ENCODE results near the gene GPRC5C. TPM values are rescaled to one million over a fixed set of nuclear protein-coding genes. Genes with fewer than 3 reads are reported as not detected.

Gene GPRC5C
- total and polyA plus RNA-seq, 9 of the 15 experiments (the other 6 are each of a cell fraction or from before 2014, with no cell fraction given), result 0.28 to 9.0 (median 4.1) TPM

DNA sequence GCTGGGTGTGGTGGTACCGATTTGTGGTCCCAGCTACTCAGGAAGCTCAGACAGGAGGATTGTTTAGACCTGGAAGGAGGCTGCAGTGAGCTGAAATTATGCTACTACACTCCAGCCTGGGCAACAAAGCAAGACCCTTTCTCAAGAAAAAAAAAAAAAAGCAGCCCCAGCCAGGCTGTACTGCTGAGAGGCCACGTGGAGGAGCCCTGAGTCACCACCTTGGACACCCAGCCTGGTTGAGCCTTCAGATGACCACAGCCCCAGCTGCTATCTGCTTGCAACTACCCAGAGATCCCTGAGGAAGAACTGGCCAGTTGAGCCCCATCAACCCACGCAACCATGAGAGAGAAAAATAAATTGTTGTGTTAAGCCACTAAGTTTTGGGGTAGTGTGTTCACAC lies 23.6 kb upstream of the GPRC5C start (continued):
- TF ChIP-seq HEY1 (CRISPR knock-in tag; IDR thresholded peaks at IDR 0.05; ENCODE audit: borderline replicate concordance), result no peak
- TF ChIP-seq ZNF668 (CRISPR knock-in tag; IDR thresholded peaks at IDR 0.05), result no peak
- TF ChIP-seq, protein P1, sequence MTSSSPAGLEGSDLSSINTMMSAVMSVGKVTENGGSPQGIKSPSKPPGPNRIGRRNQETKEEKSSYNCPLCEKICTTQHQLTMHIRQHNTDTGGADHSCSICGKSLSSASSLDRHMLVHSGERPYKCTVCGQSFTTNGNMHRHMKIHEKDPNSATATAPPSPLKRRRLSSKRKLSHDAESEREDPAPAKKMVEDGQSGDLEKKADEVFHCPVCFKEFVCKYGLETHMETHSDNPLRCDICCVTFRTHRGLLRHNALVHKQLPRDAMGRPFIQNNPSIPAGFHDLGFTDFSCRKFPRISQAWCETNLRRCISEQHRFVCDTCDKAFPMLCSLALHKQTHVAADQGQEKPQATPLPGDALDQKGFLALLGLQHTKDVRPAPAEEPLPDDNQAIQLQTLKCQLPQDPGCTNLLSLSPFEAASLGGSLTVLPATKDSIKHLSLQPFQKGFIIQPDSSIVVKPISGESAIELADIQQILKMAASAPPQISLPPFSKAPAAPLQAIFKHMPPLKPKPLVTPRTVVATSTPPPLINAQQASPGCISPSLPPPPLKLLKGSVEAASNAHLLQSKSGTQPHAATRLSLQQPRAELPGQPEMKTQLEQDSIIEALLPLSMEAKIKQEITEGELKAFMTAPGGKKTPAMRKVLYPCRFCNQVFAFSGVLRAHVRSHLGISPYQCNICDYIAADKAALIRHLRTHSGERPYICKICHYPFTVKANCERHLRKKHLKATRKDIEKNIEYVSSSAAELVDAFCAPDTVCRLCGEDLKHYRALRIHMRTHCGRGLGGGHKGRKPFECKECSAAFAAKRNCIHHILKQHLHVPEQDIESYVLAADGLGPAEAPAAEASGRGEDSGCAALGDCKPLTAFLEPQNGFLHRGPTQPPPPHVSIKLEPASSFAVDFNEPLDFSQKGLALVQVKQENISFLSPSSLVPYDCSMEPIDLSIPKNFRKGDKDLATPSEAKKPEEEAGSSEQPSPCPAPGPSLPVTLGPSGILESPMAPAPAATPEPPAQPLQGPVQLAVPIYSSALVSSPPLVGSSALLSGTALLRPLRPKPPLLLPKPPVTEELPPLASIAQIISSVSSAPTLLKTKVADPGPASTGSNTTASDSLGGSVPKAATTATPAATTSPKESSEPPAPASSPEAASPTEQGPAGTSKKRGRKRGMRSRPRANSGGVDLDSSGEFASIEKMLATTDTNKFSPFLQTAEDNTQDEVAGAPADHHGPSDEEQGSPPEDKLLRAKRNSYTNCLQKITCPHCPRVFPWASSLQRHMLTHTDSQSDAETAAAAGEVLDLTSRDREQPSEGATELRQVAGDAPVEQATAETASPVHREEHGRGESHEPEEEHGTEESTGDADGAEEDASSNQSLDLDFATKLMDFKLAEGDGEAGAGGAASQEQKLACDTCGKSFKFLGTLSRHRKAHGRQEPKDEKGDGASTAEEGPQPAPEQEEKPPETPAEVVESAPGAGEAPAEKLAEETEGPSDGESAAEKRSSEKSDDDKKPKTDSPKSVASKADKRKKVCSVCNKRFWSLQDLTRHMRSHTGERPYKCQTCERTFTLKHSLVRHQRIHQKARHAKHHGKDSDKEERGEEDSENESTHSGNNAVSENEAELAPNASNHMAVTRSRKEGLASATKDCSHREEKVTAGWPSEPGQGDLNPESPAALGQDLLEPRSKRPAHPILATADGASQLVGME (CRISPR knock-in tag; IDR thresholded peaks at IDR 0.05), result no peak
- TF ChIP-seq MCM3 (IDR thresholded peaks at IDR 0.05), result no peak
- no peak for TF ChIP-seq ZNF24 (IDR thresholded peaks at IDR 0.05)
- no peak for TF ChIP-seq FOXK1 (CRISPR knock-in tag; IDR thresholded peaks at IDR 0.05; ENCODE audit: borderline replicate concordance)
- TF ChIP-seq NR2C1 (IDR thresholded peaks at IDR 0.05), result no peak
- no peak for TF ChIP-seq NR2C1 (tag; IDR thresholded peaks at IDR 0.05)
- no peak for TF ChIP-seq KLF1 (tag; IDR thresholded peaks at IDR 0.05)
- peak; percentile 44; the same call in 1 of the 2 replicates for TF ChIP-seq GABPB1 (CRISPR knock-in tag; IDR thresholded peaks at IDR 0.05)
- no peak for TF ChIP-seq ILF3 (IDR thresholded peaks at IDR 0.05; ENCODE audit: borderline replicate concordance)
- TF ChIP-seq, protein P2, sequence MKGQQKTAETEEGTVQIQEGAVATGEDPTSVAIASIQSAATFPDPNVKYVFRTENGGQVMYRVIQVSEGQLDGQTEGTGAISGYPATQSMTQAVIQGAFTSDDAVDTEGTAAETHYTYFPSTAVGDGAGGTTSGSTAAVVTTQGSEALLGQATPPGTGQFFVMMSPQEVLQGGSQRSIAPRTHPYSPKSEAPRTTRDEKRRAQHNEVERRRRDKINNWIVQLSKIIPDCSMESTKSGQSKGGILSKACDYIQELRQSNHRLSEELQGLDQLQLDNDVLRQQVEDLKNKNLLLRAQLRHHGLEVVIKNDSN (CRISPR knock-in tag; IDR thresholded peaks at IDR 0.05), result peak; percentile 85
- TF ChIP-seq, protein P3, sequence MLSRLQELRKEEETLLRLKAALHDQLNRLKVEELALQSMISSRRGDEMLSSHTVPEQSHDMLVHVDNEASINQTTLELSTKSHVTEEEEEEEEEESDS (CRISPR knock-in tag; IDR thresholded peaks at IDR 0.05), result no peak
- TF ChIP-seq, protein P4, sequence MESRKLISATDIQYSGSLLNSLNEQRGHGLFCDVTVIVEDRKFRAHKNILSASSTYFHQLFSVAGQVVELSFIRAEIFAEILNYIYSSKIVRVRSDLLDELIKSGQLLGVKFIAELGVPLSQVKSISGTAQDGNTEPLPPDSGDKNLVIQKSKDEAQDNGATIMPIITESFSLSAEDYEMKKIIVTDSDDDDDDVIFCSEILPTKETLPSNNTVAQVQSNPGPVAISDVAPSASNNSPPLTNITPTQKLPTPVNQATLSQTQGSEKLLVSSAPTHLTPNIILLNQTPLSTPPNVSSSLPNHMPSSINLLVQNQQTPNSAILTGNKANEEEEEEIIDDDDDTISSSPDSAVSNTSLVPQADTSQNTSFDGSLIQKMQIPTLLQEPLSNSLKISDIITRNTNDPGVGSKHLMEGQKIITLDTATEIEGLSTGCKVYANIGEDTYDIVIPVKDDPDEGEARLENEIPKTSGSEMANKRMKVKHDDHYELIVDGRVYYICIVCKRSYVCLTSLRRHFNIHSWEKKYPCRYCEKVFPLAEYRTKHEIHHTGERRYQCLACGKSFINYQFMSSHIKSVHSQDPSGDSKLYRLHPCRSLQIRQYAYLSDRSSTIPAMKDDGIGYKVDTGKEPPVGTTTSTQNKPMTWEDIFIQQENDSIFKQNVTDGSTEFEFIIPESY (CRISPR knock-in tag; IDR thresholded peaks at IDR 0.05), result 0 out of 2 replicates have a peak, but pooled peaks have one; percentile 25
- no peak for TF ChIP-seq ARNT (IDR thresholded peaks at IDR 0.05)
- TF ChIP-seq TEAD2 (tag; IDR thresholded peaks at IDR 0.05), result no peak
- no peak for TF ChIP-seq TAL1 (IDR thresholded peaks at IDR 0.05)
- TF ChIP-seq, protein P5, sequence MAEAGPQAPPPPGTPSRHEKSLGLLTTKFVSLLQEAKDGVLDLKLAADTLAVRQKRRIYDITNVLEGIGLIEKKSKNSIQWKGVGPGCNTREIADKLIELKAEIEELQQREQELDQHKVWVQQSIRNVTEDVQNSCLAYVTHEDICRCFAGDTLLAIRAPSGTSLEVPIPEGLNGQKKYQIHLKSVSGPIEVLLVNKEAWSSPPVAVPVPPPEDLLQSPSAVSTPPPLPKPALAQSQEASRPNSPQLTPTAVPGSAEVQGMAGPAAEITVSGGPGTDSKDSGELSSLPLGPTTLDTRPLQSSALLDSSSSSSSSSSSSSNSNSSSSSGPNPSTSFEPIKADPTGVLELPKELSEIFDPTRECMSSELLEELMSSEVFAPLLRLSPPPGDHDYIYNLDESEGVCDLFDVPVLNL (CRISPR knock-in tag; IDR thresholded peaks at IDR 0.05; ENCODE audit: low read depth), result no peak
- no peak for TF ChIP-seq HMG20B (CRISPR knock-in tag; IDR thresholded peaks at IDR 0.05)
- peak; percentile 24; the same call in 1 of the 2 replicates for TF ChIP-seq L3MBTL2 (IDR thresholded peaks at IDR 0.05)
